ENCODE measurements around the gene TOX2. TPM values are rescaled to one million over a fixed set of nuclear protein-coding genes. Genes with fewer than 3 reads are reported as not detected.

TOX2 gene
- total and polyA plus RNA-seq, 4 donors: 1.2 to 15.4 (median 9.0) TPM

DNA sequence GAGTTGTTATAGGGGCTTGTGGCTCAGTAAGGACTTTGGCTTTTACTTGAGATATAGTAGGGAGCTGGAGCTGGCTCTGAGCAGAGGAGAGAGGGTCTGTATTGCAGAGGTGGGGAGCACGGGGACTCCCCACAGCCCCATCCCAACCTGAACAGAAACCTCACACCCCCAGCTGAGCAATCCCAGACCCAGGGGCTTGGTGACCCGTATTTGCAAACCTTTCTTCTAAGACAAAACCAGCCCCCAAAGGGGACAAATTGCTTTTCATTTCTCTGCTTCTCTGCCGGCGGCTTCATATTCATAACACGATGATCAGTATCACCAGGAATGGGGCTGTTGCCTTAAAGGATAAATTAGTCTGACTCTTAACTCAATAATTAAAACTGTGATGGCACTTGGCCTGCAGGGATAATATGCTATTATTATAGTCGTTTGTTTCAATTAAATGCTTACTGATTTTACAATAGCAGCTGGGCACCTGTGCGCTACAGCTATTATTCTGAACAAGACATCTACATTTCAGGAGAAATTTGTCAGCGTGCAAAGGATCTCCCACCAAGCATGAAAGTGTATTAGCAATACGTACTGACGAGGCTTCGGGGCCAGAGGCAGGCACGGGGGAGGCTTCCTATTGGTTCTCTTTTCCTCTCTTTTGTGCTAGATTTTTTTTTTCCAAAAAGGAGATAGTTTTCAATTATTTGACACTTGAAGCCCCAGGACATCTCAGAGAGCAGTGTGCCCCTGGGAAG is 118.1 kb downstream of the TOX2 start:
- Histone ChIP-seq H3K27ac (ENCODE audit: low read depth, low read length) (no peak overlapping the region), H3K9me3 (ENCODE audit: control insufficient read depth, insufficient read depth, low read length) (no peaks in the 10 kb centered on the region), H3K4me3 (ENCODE audit: low read depth, low read length) (no peak overlapping the region), H3K36me3 (ENCODE audit: control insufficient read depth, insufficient read depth, low read length) (no peaks in the 10 kb centered on the region), H3K4me1 (ENCODE audit: control insufficient read depth, insufficient read depth, low read length) (peaks cover 27% of the 10 kb centered on the region), H3K27me3 (ENCODE audit: control insufficient read depth, insufficient read depth, low read length) (peaks cover 2% of the 10 kb centered on the region)
- DNase-seq (ENCODE audit: low read depth in 4 of 6, low spot score in 6 of 6): peak in 1 of 6 donors; percentile 95
- 53% methylated on average over 3 of the region's 12 CpGs for whole genome bisulfite sequencing (ENCODE audit: insufficient coverage)

DNA sequence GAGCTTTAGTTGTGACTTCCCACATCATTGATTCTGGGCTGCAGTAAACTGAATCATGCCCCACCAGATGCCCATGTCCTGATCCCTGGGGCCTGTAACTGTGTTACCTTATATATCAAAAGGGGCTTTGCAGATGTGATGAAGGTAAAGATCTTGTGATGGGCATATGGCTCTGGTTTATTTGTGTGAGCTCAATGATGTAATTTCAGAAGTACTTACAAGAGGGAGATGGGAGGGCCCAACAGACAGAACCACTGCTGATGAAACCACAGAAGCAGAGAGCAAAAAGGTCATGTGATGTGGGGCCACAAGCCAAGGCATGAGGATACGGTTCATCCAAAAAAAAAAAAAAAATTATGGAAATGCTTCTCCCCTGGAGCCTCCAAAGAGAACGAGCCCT is 118.7 kb downstream of the TOX2 start:
- no peak for DNase-seq (ENCODE audit: low read depth in 4 of 6, low spot score in 6 of 6)
- no peaks in the 10 kb centered on the region for H3K9me3 ChIP-seq (ENCODE audit: control insufficient read depth, insufficient read depth, low read length)
- peaks cover 28% of the 10 kb centered on the region for H3K4me1 ChIP-seq (ENCODE audit: control insufficient read depth, insufficient read depth, low read length)
- H3K36me3 ChIP-seq (ENCODE audit: control insufficient read depth, insufficient read depth, low read length): no peaks in the 10 kb centered on the region
- no peak overlapping the region for H3K4me3 ChIP-seq (ENCODE audit: low read depth, low read length)
- H3K27me3 ChIP-seq (ENCODE audit: control insufficient read depth, insufficient read depth, low read length): peaks cover 2% of the 10 kb centered on the region
- no peak overlapping the region for H3K27ac ChIP-seq (ENCODE audit: low read depth, low read length)
- WGBS (ENCODE audit: insufficient coverage): no CpG with 5 or more reads among the region's 2 CpGs

DNA sequence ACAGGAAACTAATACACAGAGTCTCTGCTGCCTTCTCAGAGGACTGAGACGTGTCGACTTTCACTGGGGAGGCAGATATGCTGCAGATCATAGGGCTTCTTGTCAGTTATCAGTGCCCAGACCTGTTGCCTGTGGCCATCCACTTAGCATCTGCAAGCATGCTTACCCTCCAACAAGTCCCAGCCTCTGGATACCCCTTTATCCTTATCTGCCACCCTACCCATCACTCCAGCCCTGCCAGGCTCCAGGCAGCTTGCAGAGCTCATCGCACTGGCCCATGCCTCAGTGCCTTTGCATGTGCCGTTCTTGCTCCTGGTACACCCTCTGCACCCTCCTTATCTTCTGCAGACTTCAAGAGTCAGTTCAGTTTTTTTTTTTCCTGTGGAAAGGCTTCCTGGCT is 119.2 kb downstream of the TOX2 start:
- Histone ChIP-seq H3K4me1 (ENCODE audit: control insufficient read depth, insufficient read depth, low read length) (peaks cover 33% of the 10 kb centered on the region), H3K27ac (ENCODE audit: low read depth, low read length) (no peak overlapping the region), H3K27me3 (ENCODE audit: control insufficient read depth, insufficient read depth, low read length) (peaks cover 5% of the 10 kb centered on the region), H3K9me3 (ENCODE audit: control insufficient read depth, insufficient read depth, low read length) (no peaks in the 10 kb centered on the region), H3K36me3 (ENCODE audit: control insufficient read depth, insufficient read depth, low read length) (no peaks in the 10 kb centered on the region), H3K4me3 (ENCODE audit: low read depth, low read length) (no peak overlapping the region)
- 94% methylated on average over 3 of the region's 4 CpGs for WGBS (ENCODE audit: insufficient coverage)
- no peak for DNase-seq (ENCODE audit: low read depth in 4 of 6, low spot score in 6 of 6)

DNA sequence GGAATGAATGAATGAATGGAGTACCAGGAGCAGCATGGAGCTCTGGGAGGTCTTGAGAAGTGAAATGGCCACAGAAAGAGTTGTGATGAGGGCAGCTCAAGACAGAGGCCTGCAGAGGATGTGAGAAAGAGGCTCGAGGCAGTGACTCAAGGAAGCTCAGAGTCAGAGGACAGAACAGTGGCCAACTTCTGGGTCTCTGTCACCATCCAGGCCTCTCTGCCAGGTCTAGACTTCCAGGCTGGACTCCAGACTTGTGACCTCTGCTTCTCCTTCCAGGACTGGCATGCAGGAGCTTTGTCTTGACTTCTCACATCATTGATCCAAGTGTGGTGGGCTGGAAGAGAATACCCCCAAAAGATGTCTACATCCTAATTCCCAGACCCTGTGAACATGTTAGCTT is 119.8 kb downstream of the TOX2 start:
- WGBS (ENCODE audit: insufficient coverage): 88% methylated on average over 1 of the region's 1 CpG
- H3K9me3 ChIP-seq (ENCODE audit: control insufficient read depth, insufficient read depth, low read length): no peaks in the 10 kb centered on the region
- no peak for DNase-seq (ENCODE audit: low read depth in 4 of 6, low spot score in 6 of 6)
- H3K36me3 ChIP-seq (ENCODE audit: control insufficient read depth, insufficient read depth, low read length): no peaks in the 10 kb centered on the region
- no peak overlapping the region for H3K27ac ChIP-seq (ENCODE audit: low read depth, low read length)
- H3K27me3 ChIP-seq (ENCODE audit: control insufficient read depth, insufficient read depth, low read length): peaks cover 10% of the 10 kb centered on the region
- H3K4me1 ChIP-seq (ENCODE audit: control insufficient read depth, insufficient read depth, low read length): peaks cover 39% of the 10 kb centered on the region
- no peak overlapping the region for H3K4me3 ChIP-seq (ENCODE audit: low read depth, low read length)

DNA sequence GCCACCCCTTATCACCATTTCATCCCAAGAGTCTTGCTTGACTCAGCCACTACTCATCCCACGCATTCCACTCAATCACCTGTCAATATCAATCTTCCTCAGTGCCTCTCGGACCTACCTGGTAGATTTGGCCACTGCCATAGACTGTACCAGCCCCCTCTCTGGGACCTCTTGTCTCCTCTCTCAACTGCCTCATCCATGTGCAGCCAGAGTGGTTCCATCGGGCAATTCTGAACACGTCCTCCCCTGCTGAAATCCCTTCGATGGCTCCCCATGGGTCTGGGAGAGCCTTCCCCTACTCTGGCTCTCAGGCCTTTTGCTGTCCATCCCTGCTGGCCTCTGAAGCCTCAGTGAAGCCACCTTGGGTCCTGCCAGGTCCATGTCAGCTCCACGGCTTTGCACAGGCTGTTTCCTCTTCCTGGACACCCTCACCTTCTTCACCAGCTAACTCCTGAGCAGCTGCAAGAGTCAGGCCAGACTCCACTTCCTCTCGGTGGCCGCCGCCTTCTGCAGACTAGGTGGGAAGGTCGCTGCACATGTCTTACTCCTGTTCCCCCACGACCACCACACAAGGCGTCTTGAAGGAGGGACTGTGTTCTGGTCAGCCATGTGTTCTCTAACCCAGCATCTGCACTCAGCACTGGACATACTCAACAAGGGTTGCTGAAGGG is 120.4 kb downstream of the TOX2 start:
- Histone ChIP-seq H3K36me3 (ENCODE audit: control insufficient read depth, insufficient read depth, low read length) (no peaks in the 10 kb centered on the region), H3K27ac (ENCODE audit: low read depth, low read length) (no peak overlapping the region), H3K4me3 (ENCODE audit: low read depth, low read length) (no peak overlapping the region), H3K27me3 (ENCODE audit: control insufficient read depth, insufficient read depth, low read length) (peaks cover 15% of the 10 kb centered on the region), H3K9me3 (ENCODE audit: control insufficient read depth, insufficient read depth, low read length) (no peaks in the 10 kb centered on the region), H3K4me1 (ENCODE audit: control insufficient read depth, insufficient read depth, low read length) (peaks cover 39% of the 10 kb centered on the region)
- no peak for DNase-seq (ENCODE audit: low read depth in 4 of 6, low spot score in 6 of 6)
- 84% methylated on average over 10 of the region's 12 CpGs for WGBS (ENCODE audit: insufficient coverage)

DNA sequence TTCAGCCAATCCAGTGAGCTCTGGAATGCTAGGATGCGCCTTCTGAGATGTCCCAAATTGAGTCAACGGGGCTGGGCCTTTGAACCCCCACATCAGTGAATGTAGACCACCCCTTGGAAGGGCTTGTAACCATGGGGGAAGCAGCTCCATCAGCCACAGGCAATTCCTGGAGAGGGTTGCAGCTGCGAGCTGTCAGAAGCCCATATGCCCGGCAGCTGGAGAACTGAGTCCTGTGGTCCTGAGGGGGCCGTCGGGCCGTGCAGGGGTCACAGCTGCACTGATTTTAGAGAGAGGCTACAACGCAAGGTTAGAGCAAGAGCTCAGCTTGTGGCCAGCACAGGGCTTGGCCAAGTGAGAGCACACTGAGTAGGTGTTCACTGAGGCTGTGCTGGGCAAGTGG is 121.3 kb downstream of the TOX2 start:
- Histone ChIP-seq H3K4me1 (ENCODE audit: control insufficient read depth, insufficient read depth, low read length) (peaks cover 39% of the 10 kb centered on the region), H3K9me3 (ENCODE audit: control insufficient read depth, insufficient read depth, low read length) (no peaks in the 10 kb centered on the region), H3K4me3 (ENCODE audit: low read depth, low read length) (no peak overlapping the region), H3K27me3 (ENCODE audit: control insufficient read depth, insufficient read depth, low read length) (peaks cover 15% of the 10 kb centered on the region), H3K27ac (ENCODE audit: low read depth, low read length) (no peak overlapping the region), H3K36me3 (ENCODE audit: control insufficient read depth, insufficient read depth, low read length) (no peaks in the 10 kb centered on the region)
- no peak for DNase-seq (ENCODE audit: low read depth in 4 of 6, low spot score in 6 of 6)
- 66% methylated on average over 8 of the region's 8 CpGs for WGBS (ENCODE audit: insufficient coverage)

DNA sequence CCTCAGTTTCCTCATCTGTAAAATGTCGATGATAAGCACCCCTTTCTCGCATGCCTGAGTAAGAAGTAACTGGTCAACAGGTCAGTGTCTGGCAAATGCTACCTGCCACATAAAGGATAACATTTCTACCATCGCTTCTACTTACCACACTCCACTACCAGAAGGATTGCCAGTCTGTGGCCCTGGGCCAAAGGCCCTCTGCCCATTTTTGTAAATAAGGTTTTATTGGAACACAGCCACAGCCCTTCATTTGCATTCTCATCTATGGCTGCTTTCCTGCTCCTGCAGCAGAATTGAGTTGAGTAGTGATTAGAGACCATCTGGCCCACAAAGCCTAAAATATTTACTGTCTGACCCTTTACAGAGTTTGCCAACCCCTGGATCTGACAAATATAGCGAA is 121.8 kb downstream of the TOX2 start:
- WGBS (ENCODE audit: insufficient coverage): 43% methylated on average over 4 of the region's 4 CpGs
- H3K4me1 ChIP-seq (ENCODE audit: control insufficient read depth, insufficient read depth, low read length): peaks cover 39% of the 10 kb centered on the region
- DNase-seq (ENCODE audit: low read depth in 4 of 6, low spot score in 6 of 6): peak in 2 of 6 donors; percentile 82 to 86
- no peak overlapping the region for H3K4me3 ChIP-seq (ENCODE audit: low read depth, low read length)
- H3K27ac ChIP-seq (ENCODE audit: low read depth, low read length): no peak overlapping the region
- H3K27me3 ChIP-seq (ENCODE audit: control insufficient read depth, insufficient read depth, low read length): peaks cover 15% of the 10 kb centered on the region
- H3K9me3 ChIP-seq (ENCODE audit: control insufficient read depth, insufficient read depth, low read length): no peaks in the 10 kb centered on the region
- H3K36me3 ChIP-seq (ENCODE audit: control insufficient read depth, insufficient read depth, low read length): no peaks in the 10 kb centered on the region

DNA sequence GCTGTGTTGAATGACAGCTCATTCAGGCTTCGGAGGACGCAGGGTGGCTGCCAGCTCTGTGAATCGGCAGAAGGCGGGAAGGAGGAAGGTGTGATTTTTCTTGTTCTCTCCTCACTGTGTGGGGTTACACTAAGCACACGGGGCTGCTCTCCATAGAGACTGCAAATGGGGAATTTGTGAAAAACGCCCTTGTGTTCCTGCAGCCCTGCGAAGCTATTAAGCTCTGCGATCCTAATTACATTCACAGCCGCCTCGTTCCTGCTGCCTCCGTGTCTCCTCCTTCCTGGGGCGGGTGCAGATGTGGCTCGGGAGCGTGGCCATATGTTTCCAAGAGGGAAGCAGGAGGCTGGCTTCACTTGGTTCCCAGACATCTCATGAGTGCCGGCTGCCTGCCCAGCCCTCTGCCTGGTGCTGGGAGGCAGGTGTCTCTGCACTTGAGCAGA is 124.0 kb downstream of the TOX2 start:
- H3K4me1 ChIP-seq (ENCODE audit: control insufficient read depth, insufficient read depth, low read length): peaks cover 27% of the 10 kb centered on the region
- peak in 3 of 6 donors; percentile 52 to 95 (median 93) for DNase-seq (ENCODE audit: low read depth in 4 of 6, low spot score in 6 of 6)
- peaks cover 15% of the 10 kb centered on the region for H3K27me3 ChIP-seq (ENCODE audit: control insufficient read depth, insufficient read depth, low read length)
- no peaks in the 10 kb centered on the region for H3K36me3 ChIP-seq (ENCODE audit: control insufficient read depth, insufficient read depth, low read length)
- no peaks in the 10 kb centered on the region for H3K9me3 ChIP-seq (ENCODE audit: control insufficient read depth, insufficient read depth, low read length)
- no peak overlapping the region for H3K4me3 ChIP-seq (ENCODE audit: low read depth, low read length)
- H3K27ac ChIP-seq (ENCODE audit: low read depth, low read length): no peak overlapping the region
- WGBS (ENCODE audit: insufficient coverage): 5% methylated on average over 14 of the region's 15 CpGs

DNA sequence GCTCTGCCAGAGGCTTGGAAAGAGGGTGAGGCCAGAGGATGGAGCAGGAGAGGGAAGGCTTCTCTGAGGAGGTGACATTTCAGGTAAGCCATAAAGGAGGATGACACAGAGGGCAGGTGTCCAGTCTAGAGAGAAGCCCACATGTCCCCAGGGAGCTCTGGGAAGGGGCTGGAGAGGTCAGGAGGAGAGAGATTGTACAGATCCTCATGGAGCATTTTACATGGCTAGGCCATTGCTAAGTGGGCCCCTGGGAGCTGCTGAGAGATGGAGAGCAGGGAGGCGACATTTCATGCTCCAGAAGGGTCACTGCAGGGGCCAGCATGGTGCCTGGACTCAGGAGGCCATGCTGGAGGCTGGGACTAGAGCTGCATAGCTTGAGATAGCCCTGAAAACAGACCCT is 124.5 kb downstream of the TOX2 start:
- WGBS (ENCODE audit: insufficient coverage): 73% methylated on average over 1 of the region's 1 CpG
- Histone ChIP-seq H3K4me1 (ENCODE audit: control insufficient read depth, insufficient read depth, low read length) (peaks cover 27% of the 10 kb centered on the region), H3K27me3 (ENCODE audit: control insufficient read depth, insufficient read depth, low read length) (peaks cover 15% of the 10 kb centered on the region), H3K4me3 (ENCODE audit: low read depth, low read length) (no peak overlapping the region), H3K9me3 (ENCODE audit: control insufficient read depth, insufficient read depth, low read length) (no peaks in the 10 kb centered on the region), H3K27ac (ENCODE audit: low read depth, low read length) (no peak overlapping the region), H3K36me3 (ENCODE audit: control insufficient read depth, insufficient read depth, low read length) (no peaks in the 10 kb centered on the region)
- DNase-seq (ENCODE audit: low read depth in 4 of 6, low spot score in 6 of 6): no peak

DNA sequence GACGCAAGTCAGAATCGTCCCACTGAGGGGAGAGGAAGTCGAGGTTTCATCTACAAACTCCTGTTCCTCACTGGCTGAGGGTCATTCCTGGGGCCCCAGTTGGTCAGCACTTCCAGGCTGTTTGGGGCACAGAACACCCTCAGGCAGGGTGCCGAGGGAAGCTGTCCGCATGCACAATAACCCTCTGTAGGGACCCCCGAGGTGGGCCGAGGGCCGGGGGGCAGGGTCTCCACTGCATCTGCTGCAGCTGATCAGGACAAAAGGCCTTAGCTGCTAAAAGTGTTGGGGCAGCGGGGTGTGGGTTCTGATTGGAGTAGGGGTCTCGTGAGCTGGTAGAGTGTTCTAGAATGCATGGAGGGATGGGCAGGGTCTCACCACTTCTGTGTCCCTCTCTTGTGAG is 125.1 kb downstream of the TOX2 start:
- peaks cover 15% of the 10 kb centered on the region for H3K27me3 ChIP-seq (ENCODE audit: control insufficient read depth, insufficient read depth, low read length)
- DNase-seq (ENCODE audit: low read depth in 4 of 6, low spot score in 6 of 6): no peak
- H3K4me1 ChIP-seq (ENCODE audit: control insufficient read depth, insufficient read depth, low read length): peaks cover 27% of the 10 kb centered on the region
- no peak overlapping the region for H3K27ac ChIP-seq (ENCODE audit: low read depth, low read length)
- 75% methylated on average over 8 of the region's 10 CpGs for WGBS (ENCODE audit: insufficient coverage)
- H3K36me3 ChIP-seq (ENCODE audit: control insufficient read depth, insufficient read depth, low read length): no peaks in the 10 kb centered on the region
- no peaks in the 10 kb centered on the region for H3K9me3 ChIP-seq (ENCODE audit: control insufficient read depth, insufficient read depth, low read length)
- no peak overlapping the region for H3K4me3 ChIP-seq (ENCODE audit: low read depth, low read length)
